ENCODE data around the gene GREB1L.

Gene GREB1L

DNA sequence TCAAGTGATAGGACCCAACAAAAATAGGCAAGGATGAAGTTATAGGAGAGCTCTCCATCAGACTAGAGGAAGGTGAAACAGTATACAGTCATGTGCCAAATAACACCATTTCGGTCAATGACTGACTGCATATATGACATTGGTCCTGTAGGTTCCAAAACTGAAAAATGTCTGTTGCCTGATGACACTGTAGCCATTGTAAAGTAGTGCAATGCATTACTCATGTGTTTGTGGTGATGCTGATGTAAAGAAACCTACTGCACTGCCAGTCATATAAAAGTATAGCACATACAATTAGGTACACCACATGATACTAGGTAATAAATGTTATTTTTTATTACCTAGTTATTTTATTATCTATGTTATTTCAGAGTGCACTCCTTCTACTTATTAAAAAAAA, 147.9 kb downstream of the GREB1L start:
- Histone ChIP-seq H4K8ac (ENCODE audit: low read depth, low read length) (no peak overlapping the region), H3K4me2 (ENCODE audit: insufficient read depth, low read length, poor library complexity, severe bottlenecking) (no peak overlapping the region), H3K36me3 (replicated peaks in 1 of 2; ENCODE audit: control insufficient read depth in 2 of 2, insufficient read depth in 2 of 2, low read length in 2 of 2) (peaks cover 12 to 100% of the 10 kb centered on the region in 2 donors), H2AK5ac (ENCODE audit: low read depth, low read length) (no peak overlapping the region), H3K27ac (replicated peaks; ENCODE audit: low read length) (no peak overlapping the region), H3K23ac (ENCODE audit: low read depth, low read length, poor library complexity) (no peak overlapping the region), H3K79me1 (ENCODE audit: low read depth, low read length) (no peaks in the 10 kb centered on the region), H3K27me3 (ENCODE audit: control insufficient read depth in 3 of 3, insufficient read depth in 3 of 3, low read depth in 1 of 3, low read length in 3 of 3) (no peaks in the 10 kb centered on the region), H2BK12ac (ENCODE audit: low read length) (no peak overlapping the region), H2BK5ac (ENCODE audit: low read length) (no peak overlapping the region), H2AFZ (ENCODE audit: low read length) (no peak overlapping the region), H3K9ac (ENCODE audit: low read depth, low read length, poor library complexity) (no peak overlapping the region), H2BK120ac (ENCODE audit: low read depth, low read length) (no peak overlapping the region), H3K14ac (ENCODE audit: low read length) (no peak overlapping the region), H3K18ac (ENCODE audit: low read length) (no peak overlapping the region), H3K9me3 (replicated peaks in 1 of 2; ENCODE audit: control insufficient read depth in 2 of 2, insufficient read depth in 1 of 2, low read depth in 1 of 2, low read length in 2 of 2) (no peaks in the 10 kb centered on the region), H2BK15ac (ENCODE audit: low read length) (no peak overlapping the region), H4K91ac (ENCODE audit: low read depth, low read length, poor library complexity) (no peak overlapping the region), H3K4me3 (ENCODE audit: low read length in 2 of 2) (no peak overlapping the region), H3K4me1 (ENCODE audit: control insufficient read depth in 2 of 2, insufficient read depth in 1 of 2, low read depth in 1 of 2, low read length in 2 of 2) (no peaks in the 10 kb centered on the region), H3K4ac (ENCODE audit: low read length) (no peak overlapping the region)
- WGBS, 2 donors (ENCODE audit: extremely low coverage in 2 of 2, insufficient read length in 2 of 2, insufficient replicate concordance in 1 of 2) = no CpG with 5 or more reads among the region's 1 CpG
- DNase-seq (ENCODE audit: low spot score) = no peak

DNA sequence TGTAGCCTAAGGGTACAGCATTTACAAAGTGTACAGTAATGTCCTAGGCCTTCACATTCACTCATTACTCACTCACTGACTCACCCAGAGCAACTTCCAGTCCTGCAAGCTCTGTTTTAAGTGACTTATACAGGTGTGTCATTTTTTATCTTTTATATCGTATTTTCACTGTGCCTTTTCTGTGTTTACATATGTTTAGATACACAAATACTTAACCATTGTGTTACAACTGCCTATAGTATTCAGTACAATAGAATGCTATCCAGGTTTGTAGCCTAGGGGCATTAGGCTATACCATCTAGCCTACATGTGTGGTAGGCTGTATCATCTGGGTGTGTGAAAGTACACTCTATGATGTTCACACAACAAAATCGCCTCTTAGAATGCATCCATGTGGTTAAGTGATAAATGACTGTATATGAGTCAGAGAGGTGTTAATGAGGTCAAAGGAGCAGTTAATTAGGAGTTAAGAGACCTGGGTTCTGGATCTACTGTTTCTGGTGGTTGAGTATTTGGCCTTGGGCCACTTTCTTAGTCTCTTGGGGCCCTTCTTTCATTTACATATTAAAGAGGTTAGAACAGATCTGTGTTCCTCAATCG, 149.1 kb downstream of the GREB1L start:
- no peak overlapping the region for H2BK12ac ChIP-seq (ENCODE audit: low read length)
- no peak overlapping the region for H3K4me3 ChIP-seq (ENCODE audit: low read length in 2 of 2)
- H3K27me3 ChIP-seq (ENCODE audit: control insufficient read depth in 3 of 3, insufficient read depth in 3 of 3, low read depth in 1 of 3, low read length in 3 of 3) = no peaks in the 10 kb centered on the region
- no peak overlapping the region for H4K8ac ChIP-seq (ENCODE audit: low read depth, low read length)
- H3K18ac ChIP-seq (ENCODE audit: low read length) = no peak overlapping the region
- H3K4me1 ChIP-seq (ENCODE audit: control insufficient read depth in 2 of 2, insufficient read depth in 1 of 2, low read depth in 1 of 2, low read length in 2 of 2) = no peaks in the 10 kb centered on the region
- H3K9ac ChIP-seq (ENCODE audit: low read depth, low read length, poor library complexity) = no peak overlapping the region
- DNase-seq (ENCODE audit: low spot score) = no peak
- no peak overlapping the region for H2BK15ac ChIP-seq (ENCODE audit: low read length)
- H2AK5ac ChIP-seq (ENCODE audit: low read depth, low read length) = no peak overlapping the region
- no peak overlapping the region for H3K4ac ChIP-seq (ENCODE audit: low read length)
- no CpG with 5 or more reads among the region's 3 CpGs for WGBS, 2 donors (ENCODE audit: extremely low coverage in 2 of 2, insufficient read length in 2 of 2, insufficient replicate concordance in 1 of 2)
- H3K79me1 ChIP-seq (ENCODE audit: low read depth, low read length) = no peaks in the 10 kb centered on the region
- H3K9me3 ChIP-seq (replicated peaks in 1 of 2; ENCODE audit: control insufficient read depth in 2 of 2, insufficient read depth in 1 of 2, low read depth in 1 of 2, low read length in 2 of 2) = no peaks in the 10 kb centered on the region
- no peak overlapping the region for H3K27ac ChIP-seq (replicated peaks; ENCODE audit: low read length)
- no peak overlapping the region for H4K91ac ChIP-seq (ENCODE audit: low read depth, low read length, poor library complexity)
- no peak overlapping the region for H3K4me2 ChIP-seq (ENCODE audit: insufficient read depth, low read length, poor library complexity, severe bottlenecking)
- no peak overlapping the region for H2BK5ac ChIP-seq (ENCODE audit: low read length)
- no peak overlapping the region for H2BK120ac ChIP-seq (ENCODE audit: low read depth, low read length)
- H2AFZ ChIP-seq (ENCODE audit: low read length) = no peak overlapping the region
- no peak overlapping the region for H3K14ac ChIP-seq (ENCODE audit: low read length)
- peaks cover 13 to 99% of the 10 kb centered on the region in 2 donors for H3K36me3 ChIP-seq (replicated peaks in 1 of 2; ENCODE audit: control insufficient read depth in 2 of 2, insufficient read depth in 2 of 2, low read length in 2 of 2)
- no peak overlapping the region for H3K23ac ChIP-seq (ENCODE audit: low read depth, low read length, poor library complexity)

DNA sequence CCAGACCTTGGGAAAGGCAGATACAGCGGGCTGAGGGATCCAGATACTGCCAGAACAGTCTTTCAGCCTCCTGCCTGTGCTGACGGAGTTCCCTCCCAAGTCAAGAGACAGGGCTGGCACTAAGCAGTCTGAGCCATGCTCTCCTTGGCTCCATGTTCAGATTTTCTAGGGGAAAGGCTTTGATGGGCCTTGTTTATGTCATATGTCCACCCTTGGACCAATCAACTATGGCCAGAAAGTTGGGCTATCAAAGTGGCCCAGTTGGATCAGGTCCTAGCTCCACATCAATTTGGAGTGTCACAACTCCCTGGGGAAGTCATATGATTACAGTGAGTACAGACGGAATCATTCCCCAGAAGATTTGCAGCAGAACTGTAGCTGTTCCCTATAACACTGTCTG, 152.0 kb downstream of the GREB1L start:
- Histone ChIP-seq H3K14ac (ENCODE audit: low read length) (no peak overlapping the region), H2AFZ (ENCODE audit: low read length) (no peak overlapping the region), H3K4me2 (ENCODE audit: insufficient read depth, low read length, poor library complexity, severe bottlenecking) (no peak overlapping the region), H3K4me1 (ENCODE audit: control insufficient read depth in 2 of 2, insufficient read depth in 1 of 2, low read depth in 1 of 2, low read length in 2 of 2) (no peaks in the 10 kb centered on the region), H3K27ac (replicated peaks; ENCODE audit: low read length) (no peak overlapping the region), H2BK5ac (ENCODE audit: low read length) (no peak overlapping the region), H2AK5ac (ENCODE audit: low read depth, low read length) (no peak overlapping the region), H3K4me3 (ENCODE audit: low read length in 2 of 2) (no peak overlapping the region), H2BK12ac (ENCODE audit: low read length) (no peak overlapping the region), H3K18ac (ENCODE audit: low read length) (no peak overlapping the region), H3K36me3 (replicated peaks in 1 of 2; ENCODE audit: control insufficient read depth in 2 of 2, insufficient read depth in 2 of 2, low read length in 2 of 2) (peaks cover 11 to 96% of the 10 kb centered on the region in 2 donors), H4K91ac (ENCODE audit: low read depth, low read length, poor library complexity) (no peak overlapping the region), H2BK15ac (ENCODE audit: low read length) (no peak overlapping the region), H2BK120ac (ENCODE audit: low read depth, low read length) (no peak overlapping the region), H3K23ac (ENCODE audit: low read depth, low read length, poor library complexity) (no peak overlapping the region), H3K79me1 (ENCODE audit: low read depth, low read length) (no peaks in the 10 kb centered on the region), H3K4ac (ENCODE audit: low read length) (no peak overlapping the region), H3K9me3 (replicated peaks in 1 of 2; ENCODE audit: control insufficient read depth in 2 of 2, insufficient read depth in 1 of 2, low read depth in 1 of 2, low read length in 2 of 2) (peaks cover 0 to 6% of the 10 kb centered on the region in 2 donors), H4K8ac (ENCODE audit: low read depth, low read length) (no peak overlapping the region), H3K9ac (ENCODE audit: low read depth, low read length, poor library complexity) (no peak overlapping the region), H3K27me3 (ENCODE audit: control insufficient read depth in 3 of 3, insufficient read depth in 3 of 3, low read depth in 1 of 3, low read length in 3 of 3) (no peaks in the 10 kb centered on the region)
- DNase-seq (ENCODE audit: low spot score) = no peak
- no CpG with 5 or more reads among the region's 3 CpGs for WGBS, 2 donors (ENCODE audit: extremely low coverage in 2 of 2, insufficient read length in 2 of 2, insufficient replicate concordance in 1 of 2)

DNA sequence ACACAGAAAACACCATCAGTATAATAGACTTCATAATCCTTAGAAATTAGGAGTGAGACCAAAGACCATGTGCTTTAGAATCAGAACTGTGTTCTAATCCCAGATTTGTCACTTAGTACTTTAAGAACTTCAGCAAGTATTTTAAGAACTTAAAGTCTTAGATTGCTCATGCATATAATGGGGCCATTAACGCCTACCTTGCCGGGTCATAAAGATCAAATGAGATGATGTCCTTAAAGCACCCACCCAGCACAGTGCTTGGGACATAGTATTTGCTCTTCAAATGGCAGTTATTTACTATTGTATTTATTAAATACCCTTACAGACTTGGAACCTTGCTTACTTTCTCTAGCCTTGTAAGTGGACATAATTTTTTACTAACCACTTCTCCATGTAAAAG, 156.1 kb downstream of the GREB1L start:
- no peak overlapping the region for H3K23ac ChIP-seq (ENCODE audit: low read depth, low read length, poor library complexity)
- no peak overlapping the region for H3K4me2 ChIP-seq (ENCODE audit: insufficient read depth, low read length, poor library complexity, severe bottlenecking)
- no peaks in the 10 kb centered on the region for H3K4me1 ChIP-seq (ENCODE audit: control insufficient read depth in 2 of 2, insufficient read depth in 1 of 2, low read depth in 1 of 2, low read length in 2 of 2)
- H3K4me3 ChIP-seq (ENCODE audit: low read length in 2 of 2) = no peak overlapping the region
- peaks cover 8 to 96% of the 10 kb centered on the region in 2 donors for H3K36me3 ChIP-seq (replicated peaks in 1 of 2; ENCODE audit: control insufficient read depth in 2 of 2, insufficient read depth in 2 of 2, low read length in 2 of 2)
- no peaks in the 10 kb centered on the region for H3K79me1 ChIP-seq (ENCODE audit: low read depth, low read length)
- no CpG with 5 or more reads among the region's 2 CpGs for WGBS, 2 donors (ENCODE audit: extremely low coverage in 2 of 2, insufficient read length in 2 of 2, insufficient replicate concordance in 1 of 2)
- peaks cover 0 to 6% of the 10 kb centered on the region in 2 donors for H3K9me3 ChIP-seq (replicated peaks in 1 of 2; ENCODE audit: control insufficient read depth in 2 of 2, insufficient read depth in 1 of 2, low read depth in 1 of 2, low read length in 2 of 2)
- no peak overlapping the region for H3K18ac ChIP-seq (ENCODE audit: low read length)
- H3K4ac ChIP-seq (ENCODE audit: low read length) = no peak overlapping the region
- no peak overlapping the region for H2BK12ac ChIP-seq (ENCODE audit: low read length)
- H4K91ac ChIP-seq (ENCODE audit: low read depth, low read length, poor library complexity) = no peak overlapping the region
- DNase-seq (ENCODE audit: low spot score) = no peak
- no peak overlapping the region for H2AFZ ChIP-seq (ENCODE audit: low read length)
- H2BK15ac ChIP-seq (ENCODE audit: low read length) = no peak overlapping the region
- H2BK120ac ChIP-seq (ENCODE audit: low read depth, low read length) = no peak overlapping the region
- H3K14ac ChIP-seq (ENCODE audit: low read length) = no peak overlapping the region
- no peak overlapping the region for H2BK5ac ChIP-seq (ENCODE audit: low read length)
- H2AK5ac ChIP-seq (ENCODE audit: low read depth, low read length) = no peak overlapping the region
- no peak overlapping the region for H3K9ac ChIP-seq (ENCODE audit: low read depth, low read length, poor library complexity)
- no peaks in the 10 kb centered on the region for H3K27me3 ChIP-seq (ENCODE audit: control insufficient read depth in 3 of 3, insufficient read depth in 3 of 3, low read depth in 1 of 3, low read length in 3 of 3)
- H4K8ac ChIP-seq (ENCODE audit: low read depth, low read length) = no peak overlapping the region
- H3K27ac ChIP-seq (replicated peaks; ENCODE audit: low read length) = no peak overlapping the region
